Stimulated activated CD4-positive, alpha-beta T cell treated with anti-CD3 and anti-CD28 coated beads, Interleukin-12 subunit alpha, Interleukin-12 subunit beta, amount 100 ng/mL, for 24 hours (primary cell): ENCODE data around the gene CGB5.
"Not testable (repeated sequence)": the region's sequence is repeated elsewhere in the genome, so short reads cannot be mapped to it uniquely, and the experiment has no call there.

Experiments
- DNase-seq, 2 experiments: peaks; one replicate each; pipeline ENCODE4 v3.0.0-alpha.2; 2020; ENCODE audit warnings: low read depth in 2 of 2

Gene CGB5

GRCh38 chr19:49020931-49021895 is 22.4 kb upstream of the CGB5 start:
- no peak for DNase-seq

- no peak for DNase-seq
Observed at GRCh38 chr19:49022116-49022515, 21.5 kb upstream of the CGB5 start.

- not testable (repeated sequence) for DNase-seq
Observed at GRCh38 chr19:49024233-49024632, 19.4 kb upstream of the CGB5 start, which contains the start of gene CGB3. Gene CGB3, minus strand, starts transcription at chr19:49024333. Its CDS starts 362 bp downstream, at chr19:49023971.

- DNase-seq = not testable (repeated sequence)
Observed at GRCh38 chr19:49025088-49025487, 18.6 kb upstream of the CGB5 start.

GRCh38 chr19:49025599-49025998 is 18.0 kb upstream of the CGB5 start:
- DNase-seq = not testable (repeated sequence)

GRCh38 chr19:49028686-49029085 is 15.0 kb upstream of the CGB5 start:
- not testable (repeated sequence) for DNase-seq

- not testable (repeated sequence) for DNase-seq
Observed at GRCh38 chr19:49029749-49030148, 13.9 kb upstream of the CGB5 start.

- DNase-seq = not testable (repeated sequence)
Observed at GRCh38 chr19:49030323-49030722, 13.3 kb upstream of the CGB5 start.

- DNase-seq = peak; percentile 44 to 71
Observed at GRCh38 chr19:49031642-49032301, 11.9 kb upstream of the CGB5 start, which contains the start of gene CGB2. Gene CGB2, plus strand, starts transcription at chr19:49031890. Its CDS starts 206 bp downstream, at chr19:49032096.

GRCh38 chr19:49036815-49037214 is 6.8 kb upstream of the CGB5 start, which contains the start of gene CGB1:
Gene CGB1, minus strand, starts transcription at chr19:49036895. Its CDS starts 184 bp downstream, at chr19:49036711.
- peak in 1 of 2 experiments; percentile 46 for DNase-seq

- DNase-seq = not testable (repeated sequence)
Observed at GRCh38 chr19:49038111-49038510, 5.5 kb upstream of the CGB5 start.

- not testable (repeated sequence) for DNase-seq
Observed at GRCh38 chr19:49038557-49039276, 4.9 kb upstream of the CGB5 start.

- not testable (repeated sequence) for DNase-seq
Observed at GRCh38 chr19:49039736-49040135, 3.9 kb upstream of the CGB5 start.

- DNase-seq = no peak
Observed at GRCh38 chr19:49042177-49042576, 1.5 kb upstream of the CGB5 start.

- DNase-seq = not testable (repeated sequence)
Observed at GRCh38 chr19:49042666-49043065, 982 bp upstream of the CGB5 start.

- DNase-seq = not testable (repeated sequence)
Observed at GRCh38 chr19:49049011-49049410, 5.4 kb downstream of the CGB5 start, which contains the start of gene CGB8. Gene CGB8, minus strand, starts transcription at chr19:49049111. Its CDS starts 372 bp downstream, at chr19:49048739.

- DNase-seq = not testable (repeated sequence)
Observed at GRCh38 chr19:49049834-49050233, 6.2 kb downstream of the CGB5 start.

- DNase-seq = not testable (repeated sequence)
Observed at GRCh38 chr19:49050376-49051033, 6.9 kb downstream of the CGB5 start.

GRCh38 chr19:49056101-49056901 is 12.7 kb downstream of the CGB5 start:
- DNase-seq = peak in 1 of 2 experiments; percentile 44
